GM08714 (cell line): ENCODE measurements around the gene STX8.
"Not testable (repeated sequence)": the region's sequence is repeated elsewhere in the genome, so short reads cannot be mapped to it uniquely, and the experiment has no call there.

Source experiments
- H3K4me3 ChIP-seq: fragments of 200-500 bp; sonication (Bioruptor generic); 2 replicates; pipeline ENCODE4 v1.5.1; 2014; ENCODE audit warnings: mild to moderate bottlenecking, low read length, inconsistent platforms
- ZNF274 ChIP-seq: IDR thresholded peaks from 2 replicates; pipeline ENCODE4 v1.6.1; 2012; ENCODE audit warnings: mild to moderate bottlenecking, low read depth, low read length

Gene STX8

GRCh38 chr17:9575381-9576101 lies at the start of gene STX8:
Gene STX8 (minus strand): TSS chr17:9575820. CDS start chr17:9575808, 12 bp downstream.
- no peak for TF ChIP-seq ZNF274
- peak within 1 kb of the TSS; percentile 86 for H3K4me3 ChIP-seq

GRCh38 chr17:9622961-9623360 lies 47.3 kb upstream of the STX8 start:
- TF ChIP-seq ZNF274, result no peak
- H3K4me3 ChIP-seq, result no peak overlapping the region

- H3K4me3 ChIP-seq, result no peak overlapping the region
- no peak for TF ChIP-seq ZNF274
Measured at GRCh38 chr17:9615486-9615885, 39.9 kb upstream of the STX8 start.

- H3K4me3 ChIP-seq, result no peak overlapping the region
- TF ChIP-seq ZNF274, result no peak
Measured at GRCh38 chr17:9612006-9612405, 36.4 kb upstream of the STX8 start.

DNA sequence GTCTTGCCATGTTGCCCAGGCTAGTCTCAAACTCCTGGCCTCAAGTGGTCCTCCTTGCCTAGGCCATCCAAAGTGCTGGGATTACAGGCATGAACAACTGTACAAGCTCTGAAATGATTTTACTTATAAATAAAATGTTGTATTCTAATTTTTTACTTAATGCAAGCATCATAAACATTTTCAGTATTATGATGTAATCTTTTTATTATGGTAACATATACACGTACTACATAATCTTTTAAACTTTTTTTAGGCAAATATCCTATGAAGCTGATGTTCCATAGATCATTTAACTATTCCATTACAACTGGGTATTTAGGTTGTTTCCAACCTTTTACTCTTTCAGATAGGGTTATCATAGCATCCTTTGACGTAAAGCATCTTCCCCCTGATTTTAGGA lies 35.9 kb upstream of the STX8 start:
- H3K4me3 ChIP-seq, result no peak overlapping the region
- TF ChIP-seq ZNF274, result no peak

GRCh38 chr17:9607058-9607457 lies 31.4 kb upstream of the STX8 start:
- H3K4me3 ChIP-seq, result not testable (repeated sequence)

GRCh38 chr17:9606453-9606852 lies 30.8 kb upstream of the STX8 start:
- TF ChIP-seq ZNF274, result no peak
- H3K4me3 ChIP-seq, result no peak overlapping the region

DNA sequence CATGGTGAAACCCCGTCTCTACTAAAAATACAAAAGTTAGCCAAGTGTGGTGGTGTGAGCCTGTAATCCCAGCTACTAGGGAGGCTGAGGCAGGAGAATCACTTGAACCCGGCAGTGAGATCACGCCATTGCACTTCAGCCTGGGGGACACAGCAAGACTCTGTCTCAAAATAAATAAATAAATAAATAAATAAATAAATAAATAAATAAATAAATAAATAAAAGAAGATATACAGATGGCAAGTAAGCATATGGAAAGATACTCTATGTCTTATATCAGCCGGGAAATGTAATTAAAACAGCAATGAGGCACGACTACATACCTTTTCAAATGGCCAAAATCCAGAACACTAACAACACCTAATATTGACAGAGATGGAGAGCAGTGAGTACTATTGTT lies 29.0 kb upstream of the STX8 start:
- not testable (repeated sequence) for H3K4me3 ChIP-seq

DNA sequence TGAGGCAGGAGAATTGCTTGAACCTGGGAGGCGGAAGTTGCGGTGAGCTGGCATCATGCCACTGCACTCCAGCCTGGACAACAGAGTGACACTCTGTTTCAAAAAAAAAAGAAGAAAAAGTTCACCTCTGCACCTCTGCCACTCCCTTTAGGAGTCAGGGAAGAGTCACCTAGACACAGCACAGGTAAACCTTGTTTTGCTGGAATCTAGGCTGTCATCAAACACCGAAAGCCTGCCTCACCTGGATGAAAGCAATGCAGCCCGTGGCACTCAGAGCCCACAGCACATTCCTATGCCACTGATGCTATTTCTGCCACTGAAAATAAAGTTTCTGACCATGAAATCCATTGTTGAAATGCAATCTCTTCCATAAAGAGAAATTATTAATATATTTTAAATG lies 23.0 kb upstream of the STX8 start:
- no peak overlapping the region for H3K4me3 ChIP-seq
- no peak for TF ChIP-seq ZNF274

DNA sequence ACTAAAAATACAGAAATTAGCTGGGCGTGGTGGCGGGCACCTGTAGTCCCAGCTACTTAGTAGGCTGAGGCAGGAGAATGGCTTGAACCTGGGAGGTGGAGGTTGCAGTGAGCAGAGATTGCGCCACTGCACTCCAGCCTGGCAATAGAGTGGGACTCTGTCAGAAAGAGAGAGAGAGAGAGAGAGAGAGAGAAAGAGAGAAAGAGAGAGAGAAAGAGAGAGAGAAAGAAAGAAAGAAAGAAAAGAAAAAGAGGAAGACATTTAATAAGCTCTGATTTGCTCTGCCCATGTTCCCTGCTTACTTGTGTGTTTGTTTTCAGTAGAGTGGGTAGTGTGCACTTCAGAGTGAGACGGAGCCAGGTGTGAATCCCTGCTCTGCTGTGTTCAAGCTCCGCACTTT lies 22.0 kb upstream of the STX8 start:
- not testable (repeated sequence) for H3K4me3 ChIP-seq

DNA sequence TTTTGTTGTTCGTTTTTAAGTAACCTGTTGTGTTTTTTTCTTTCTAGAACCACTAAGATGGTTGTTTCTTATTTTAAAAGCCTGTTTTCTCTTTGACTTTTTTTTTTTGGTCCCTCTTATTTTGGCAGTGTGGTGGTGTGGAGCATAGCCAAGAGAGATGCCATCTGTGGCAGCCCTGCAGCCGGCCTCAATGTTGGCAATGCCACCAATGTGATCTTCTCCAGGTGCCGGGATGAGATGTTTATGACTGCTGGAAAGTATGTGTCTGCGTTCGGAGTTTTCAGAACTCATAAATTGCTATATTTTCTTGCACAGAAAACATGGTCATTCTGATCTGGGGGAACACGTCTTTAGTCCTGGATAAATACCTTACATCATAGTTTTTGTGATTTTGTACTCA lies 18.4 kb upstream of the STX8 start:
- no peak overlapping the region for H3K4me3 ChIP-seq
- TF ChIP-seq ZNF274, result no peak

- no peak overlapping the region for H3K4me3 ChIP-seq
- no peak for TF ChIP-seq ZNF274
Measured at GRCh38 chr17:9587969-9588656, 12.5 kb upstream of the STX8 start.

- no peak overlapping the region for H3K4me3 ChIP-seq
- TF ChIP-seq ZNF274, result no peak
Measured at GRCh38 chr17:9577373-9577709, 1.7 kb upstream of the STX8 start.

DNA sequence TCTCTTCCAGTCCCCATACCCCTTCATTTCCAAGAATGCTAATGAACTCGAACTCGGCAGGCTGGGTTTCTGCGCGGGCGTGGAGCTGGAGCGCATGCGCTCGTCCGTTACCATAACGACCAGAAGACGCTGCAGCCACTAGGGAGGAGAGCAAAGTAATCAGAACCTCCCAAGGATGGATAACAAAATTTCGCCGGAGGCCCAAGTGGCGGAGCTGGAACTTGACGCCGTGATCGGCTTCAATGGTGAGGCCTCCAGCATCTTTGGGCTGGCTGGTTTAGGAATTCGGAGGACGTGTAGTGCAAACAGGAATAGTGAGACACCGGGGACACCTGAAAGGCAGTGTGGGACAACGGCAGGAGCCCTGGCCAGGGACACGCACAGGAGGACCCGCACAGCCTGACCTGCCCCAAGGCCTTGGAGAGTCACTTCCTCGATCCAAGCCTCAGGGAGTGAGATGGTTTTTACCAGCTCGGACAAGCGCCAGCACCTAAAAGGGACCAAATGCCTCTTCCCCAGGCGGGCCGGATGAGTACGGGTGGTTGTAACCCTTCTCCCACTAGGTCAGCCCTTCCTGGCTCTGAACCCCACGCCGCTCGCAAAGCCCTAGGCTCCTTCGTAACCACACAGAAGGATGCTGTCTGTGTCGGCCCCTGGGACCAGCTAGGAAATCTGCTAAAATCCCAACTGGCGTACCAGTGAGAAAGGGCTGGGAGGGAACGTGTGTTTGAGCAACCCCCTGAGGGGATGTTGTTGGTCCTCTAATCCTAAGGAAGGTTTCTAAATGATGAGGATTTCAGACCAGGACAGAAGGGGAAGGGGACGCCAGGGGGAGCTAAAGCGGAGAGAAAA lies 1.1 kb upstream of the STX8 start, which contains the start of gene CFAP52:
Gene CFAP52 (plus strand): TSS at position 122 of the 852 bp plus-strand sequence. CDS start 54 bp downstream, at position 176.
- peak within 1 kb of the TSS; percentile 86 for H3K4me3 ChIP-seq
- no peak for TF ChIP-seq ZNF274

- no peak overlapping the region for H3K4me3 ChIP-seq
- TF ChIP-seq ZNF274, result no peak
Measured at GRCh38 chr17:9571201-9571600, 4.4 kb downstream of the STX8 start.
